Epithelial cell of esophagus (primary cell): ENCODE measurements around the gene MAD1L1.

Experiments used
- DNase-seq: peaks from one replicate; pipeline ENCODE4 v3.0.0; 2010; ENCODE audit warnings: low read depth
- H3K4me3 ChIP-seq: 2 replicates; pipeline ENCODE4 v1.5.1; 2011; ENCODE audit warnings: mild to moderate bottlenecking, low read length, control low read depth
- TF ChIP-seq, protein P1 (sequence below): IDR thresholded peaks from 2 replicates; pipeline ENCODE4 v1.5.1; 2011; ENCODE audit warnings: low read depth, mild to moderate bottlenecking, low read length, control low read depth, inconsistent platforms; ENCODE audit not compliant: insufficient read depth; ENCODE audit errors: missing control alignments

The MAD1L1 gene

DNA sequence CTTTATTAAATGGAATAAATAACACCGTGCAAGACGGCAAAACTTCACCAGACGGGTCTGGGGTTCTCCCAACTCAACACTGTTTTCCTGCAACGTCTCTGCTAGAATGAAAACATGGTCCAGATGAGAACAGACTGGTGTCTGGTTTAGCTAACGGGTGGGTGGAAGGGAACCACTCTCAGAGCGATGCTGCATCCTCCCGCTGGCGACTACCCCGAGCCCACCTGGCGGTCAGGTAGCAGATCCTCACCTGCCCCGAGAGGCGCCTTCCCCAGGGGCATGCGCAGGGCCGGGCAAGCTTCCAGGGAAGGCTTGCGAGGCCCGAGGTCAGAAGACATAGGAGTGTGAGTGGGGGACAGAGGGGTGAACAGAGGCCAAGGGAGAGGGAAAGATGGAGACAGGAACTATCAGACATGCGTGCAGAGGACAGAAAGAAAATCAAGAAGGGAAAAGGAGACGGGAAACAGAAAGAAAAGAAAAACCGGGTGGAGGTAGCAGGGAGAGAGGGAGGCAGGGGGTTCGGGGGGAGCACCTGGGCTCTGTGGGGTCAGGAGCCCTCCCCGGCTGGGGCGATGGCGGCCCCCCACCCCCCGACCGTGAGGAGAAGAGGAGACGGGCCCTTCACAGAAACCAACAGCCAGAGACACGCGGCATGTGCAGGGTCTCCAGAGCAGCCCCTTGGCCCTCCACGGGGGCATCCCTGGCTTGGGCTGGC lies 222.0 kb downstream of the MAD1L1 start:
- TF ChIP-seq, protein P1, sequence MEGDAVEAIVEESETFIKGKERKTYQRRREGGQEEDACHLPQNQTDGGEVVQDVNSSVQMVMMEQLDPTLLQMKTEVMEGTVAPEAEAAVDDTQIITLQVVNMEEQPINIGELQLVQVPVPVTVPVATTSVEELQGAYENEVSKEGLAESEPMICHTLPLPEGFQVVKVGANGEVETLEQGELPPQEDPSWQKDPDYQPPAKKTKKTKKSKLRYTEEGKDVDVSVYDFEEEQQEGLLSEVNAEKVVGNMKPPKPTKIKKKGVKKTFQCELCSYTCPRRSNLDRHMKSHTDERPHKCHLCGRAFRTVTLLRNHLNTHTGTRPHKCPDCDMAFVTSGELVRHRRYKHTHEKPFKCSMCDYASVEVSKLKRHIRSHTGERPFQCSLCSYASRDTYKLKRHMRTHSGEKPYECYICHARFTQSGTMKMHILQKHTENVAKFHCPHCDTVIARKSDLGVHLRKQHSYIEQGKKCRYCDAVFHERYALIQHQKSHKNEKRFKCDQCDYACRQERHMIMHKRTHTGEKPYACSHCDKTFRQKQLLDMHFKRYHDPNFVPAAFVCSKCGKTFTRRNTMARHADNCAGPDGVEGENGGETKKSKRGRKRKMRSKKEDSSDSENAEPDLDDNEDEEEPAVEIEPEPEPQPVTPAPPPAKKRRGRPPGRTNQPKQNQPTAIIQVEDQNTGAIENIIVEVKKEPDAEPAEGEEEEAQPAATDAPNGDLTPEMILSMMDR, result no peak
- DNase-seq, result no peak
- H3K4me3 ChIP-seq, result no peak overlapping the region

DNA sequence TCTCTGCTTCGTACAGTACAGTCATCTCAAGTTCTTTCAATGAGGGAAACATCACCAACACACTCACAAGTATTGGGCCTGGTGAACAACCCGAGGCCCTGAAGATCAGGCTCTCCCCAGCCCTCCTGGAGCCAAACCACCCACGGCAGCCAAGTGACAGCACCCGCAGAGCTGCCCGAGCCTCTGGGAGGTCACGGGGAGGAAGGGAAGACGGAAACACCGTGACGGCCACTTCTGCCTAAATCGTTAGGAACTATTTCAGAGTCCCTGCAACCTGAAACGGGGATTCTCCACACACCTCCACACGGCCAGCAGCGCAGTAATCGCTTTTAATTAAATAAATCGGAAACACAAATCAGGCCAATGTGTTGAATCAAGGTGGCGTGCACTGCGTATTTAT lies 222.6 kb downstream of the MAD1L1 start:
- TF ChIP-seq, protein P1, result no peak
- H3K4me3 ChIP-seq, result no peak overlapping the region
- no peak for DNase-seq

DNA sequence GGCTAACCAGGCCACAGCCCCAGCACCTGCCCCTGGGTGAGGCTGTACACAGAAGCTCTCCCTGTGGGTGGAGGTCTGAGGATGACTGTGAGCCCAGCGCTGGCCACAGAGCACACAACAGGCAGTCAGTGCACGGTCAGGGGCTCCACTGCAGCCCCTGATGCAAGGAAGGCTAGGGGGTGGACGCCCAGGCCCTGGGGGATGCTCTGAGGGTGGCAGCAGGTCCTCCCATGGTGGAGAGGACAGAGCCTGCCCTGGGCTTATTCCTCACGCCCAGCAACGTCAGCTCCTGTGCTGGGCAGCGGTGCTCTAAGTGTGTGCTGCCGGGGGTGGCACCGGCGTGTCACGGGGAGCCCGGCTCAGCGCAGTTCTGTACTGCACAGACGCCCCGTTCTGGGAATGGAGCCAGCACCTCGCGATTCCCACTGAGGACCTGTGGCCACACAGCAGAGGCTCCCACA lies 223.2 kb downstream of the MAD1L1 start:
- TF ChIP-seq, protein P1, result no peak
- H3K4me3 ChIP-seq, result no peak overlapping the region
- no peak for DNase-seq

DNA sequence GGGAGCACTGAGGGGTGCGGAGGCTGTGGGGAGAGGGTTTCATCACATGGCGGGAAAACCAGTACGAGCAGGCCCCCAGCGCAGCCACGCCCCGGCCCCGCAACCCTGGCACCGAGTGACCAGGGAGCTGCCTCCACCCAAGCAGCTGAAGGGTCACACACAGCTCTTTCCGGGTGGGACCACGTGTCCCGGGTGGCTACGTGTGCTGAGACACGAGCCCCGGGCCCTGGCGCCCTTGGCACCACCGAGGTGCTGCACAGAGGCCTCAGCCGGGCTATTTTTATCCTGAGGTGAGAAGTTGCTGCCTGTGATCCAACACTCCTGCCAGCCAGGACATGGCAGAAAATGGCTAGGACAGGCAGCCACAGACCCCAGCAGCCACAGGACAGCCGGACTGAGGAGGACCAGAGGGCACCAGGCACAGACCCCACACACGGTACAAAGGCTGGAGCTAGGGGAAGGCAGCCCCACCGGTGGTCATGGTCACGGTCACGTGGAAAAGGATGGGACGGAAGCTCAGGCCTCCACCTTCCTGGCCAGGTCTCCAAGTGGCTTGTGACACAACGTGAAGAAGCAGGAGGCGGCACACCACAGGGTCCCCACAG lies 223.7 kb downstream of the MAD1L1 start:
- no peak for DNase-seq
- no peak overlapping the region for H3K4me3 ChIP-seq
- TF ChIP-seq, protein P1, result no peak

DNA sequence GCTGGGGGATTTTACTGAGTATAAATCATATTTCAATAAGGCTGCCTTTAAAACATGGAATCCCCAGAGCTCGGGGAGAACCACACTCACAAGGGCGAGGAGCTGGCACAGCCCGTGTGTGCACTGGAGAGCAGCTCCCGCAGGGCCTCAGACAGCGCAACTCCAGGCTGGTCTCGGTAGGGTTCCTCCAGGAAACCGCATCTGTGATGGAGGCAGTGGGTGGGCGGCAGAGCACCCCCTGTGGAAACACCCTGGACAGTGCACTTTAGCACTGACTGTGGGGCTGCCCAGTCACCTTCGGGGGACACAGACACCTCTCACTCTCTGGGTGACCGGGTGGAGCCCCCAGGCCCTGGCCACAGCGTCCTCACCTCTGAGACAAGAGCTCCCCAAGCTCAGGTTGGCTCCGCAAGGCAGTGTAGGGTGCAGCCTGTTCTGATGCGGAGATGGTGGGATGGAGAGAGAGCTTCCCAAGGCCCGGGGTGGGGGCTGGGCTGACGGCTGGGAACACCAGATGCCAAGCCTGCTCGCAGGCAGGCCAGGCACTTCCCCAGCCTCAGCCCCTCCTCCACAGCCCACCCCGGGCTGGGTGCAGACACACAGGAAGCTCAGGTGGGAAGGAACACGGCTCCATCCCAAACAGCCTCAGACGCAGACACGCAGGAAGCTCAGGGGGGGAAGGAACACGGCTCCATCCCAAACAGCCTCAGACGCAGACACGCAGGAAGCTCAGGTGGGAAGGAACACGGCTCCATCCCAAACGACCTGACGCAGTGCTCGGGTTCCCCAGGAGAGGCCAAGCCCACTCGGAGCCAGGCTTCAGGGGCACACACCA lies 224.4 kb downstream of the MAD1L1 start:
- TF ChIP-seq, protein P1, result no peak
- no peak for DNase-seq

DNA sequence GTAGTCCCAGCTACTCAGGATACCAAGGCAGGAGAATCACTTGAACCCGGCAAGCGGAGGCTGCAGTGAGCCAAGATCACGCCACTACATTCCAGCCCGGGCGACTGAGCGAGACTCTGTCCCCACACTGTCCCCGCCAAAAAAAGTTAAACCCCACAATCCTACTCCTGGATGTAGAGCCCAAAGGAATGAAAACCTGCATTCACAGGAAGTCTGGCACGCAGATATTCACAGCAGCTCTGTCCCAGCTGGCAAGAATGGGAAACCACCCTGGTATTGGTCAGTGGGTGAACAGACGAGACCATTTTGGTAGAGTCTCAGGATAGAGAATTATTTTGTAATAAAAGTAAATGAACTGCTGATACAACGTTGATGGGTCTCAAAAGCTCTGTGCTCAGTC lies 225.2 kb downstream of the MAD1L1 start:
- no peak for DNase-seq
- TF ChIP-seq, protein P1, result no peak
- no peak overlapping the region for H3K4me3 ChIP-seq

More for the DNA sequence above, 224.4 kb downstream of the MAD1L1 start:
- H3K4me3 ChIP-seq, result no peak overlapping the region
